ENCODE measurements around the gene GALNT17.

GALNT17 gene

DNA sequence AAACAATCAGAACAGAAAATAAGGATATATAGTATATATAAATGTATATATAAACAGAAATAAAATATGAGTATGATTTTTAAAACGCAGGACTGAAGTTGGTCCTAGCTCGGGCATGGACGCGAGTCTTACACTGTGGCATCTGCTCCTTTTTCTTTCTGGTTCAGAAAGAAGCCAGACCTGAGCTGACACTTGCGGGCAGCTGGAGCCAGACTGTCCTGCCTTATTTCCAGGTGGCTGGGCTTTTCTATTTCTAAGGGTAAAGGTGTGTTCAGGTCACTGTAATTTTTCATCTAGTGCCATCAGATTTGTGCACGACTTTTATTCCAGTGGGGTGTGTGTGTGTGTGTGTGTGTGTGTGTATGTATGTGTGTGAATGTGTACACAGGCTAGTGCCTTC lies 166.4 kb downstream of the GALNT17 start:
- Histone ChIP-seq H3K9ac (ENCODE audit: low read length) (no peak overlapping the region), H3K4me1 (ENCODE audit: control insufficient read depth, low read depth, low read length) (peaks cover 2% of the 10 kb centered on the region), H3K36me3 (ENCODE audit: control insufficient read depth, low read depth, low read length) (no peaks in the 10 kb centered on the region), H3K9me3 (ENCODE audit: control insufficient read depth, low read depth, low read length) (no peaks in the 10 kb centered on the region), H3K27ac (ENCODE audit: low read length) (no peak overlapping the region), H3K27me3 (ENCODE audit: control insufficient read depth, insufficient read depth, low read length) (no peaks in the 10 kb centered on the region), H3K4me3 (ENCODE audit: low read length) (no peak overlapping the region)

GRCh38 chr7:71300086-71300485 lies 168.1 kb downstream of the GALNT17 start:
- no peak overlapping the region for H3K9ac ChIP-seq (ENCODE audit: low read length)
- H3K4me3 ChIP-seq (ENCODE audit: low read length), result no peak overlapping the region
- no peak overlapping the region for H3K27ac ChIP-seq (ENCODE audit: low read length)
- H3K9me3 ChIP-seq (ENCODE audit: control insufficient read depth, low read depth, low read length), result no peaks in the 10 kb centered on the region
- no peaks in the 10 kb centered on the region for H3K27me3 ChIP-seq (ENCODE audit: control insufficient read depth, insufficient read depth, low read length)
- H3K36me3 ChIP-seq (ENCODE audit: control insufficient read depth, low read depth, low read length), result no peaks in the 10 kb centered on the region
- peaks cover 6% of the 10 kb centered on the region for H3K4me1 ChIP-seq (ENCODE audit: control insufficient read depth, low read depth, low read length)

GRCh38 chr7:71300603-71301002 lies 168.7 kb downstream of the GALNT17 start:
- Histone ChIP-seq H3K4me1 (ENCODE audit: control insufficient read depth, low read depth, low read length) (peaks cover 10% of the 10 kb centered on the region), H3K36me3 (ENCODE audit: control insufficient read depth, low read depth, low read length) (no peaks in the 10 kb centered on the region), H3K9ac (ENCODE audit: low read length) (no peak overlapping the region), H3K27ac (ENCODE audit: low read length) (no peak overlapping the region), H3K9me3 (ENCODE audit: control insufficient read depth, low read depth, low read length) (no peaks in the 10 kb centered on the region), H3K27me3 (ENCODE audit: control insufficient read depth, insufficient read depth, low read length) (no peaks in the 10 kb centered on the region), H3K4me3 (ENCODE audit: low read length) (no peak overlapping the region)

DNA sequence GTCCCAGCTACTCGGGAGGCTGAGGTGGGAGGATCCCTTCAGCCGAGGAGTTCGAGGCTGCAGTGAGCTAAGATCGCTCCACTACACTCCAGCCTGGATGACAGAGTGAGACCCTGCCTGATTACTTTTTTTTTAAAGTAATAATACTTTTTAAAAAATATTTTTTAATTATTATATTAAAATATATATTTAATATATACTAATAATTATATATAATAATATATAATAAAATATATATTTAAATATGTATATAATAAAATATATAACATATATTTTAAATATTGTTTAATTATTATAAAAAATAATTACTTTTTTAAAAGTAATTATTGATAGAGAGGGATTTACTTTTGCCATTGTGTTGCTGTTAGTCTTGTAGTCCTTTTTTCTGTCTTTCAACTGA lies 169.2 kb downstream of the GALNT17 start:
- H3K4me3 ChIP-seq (ENCODE audit: low read length), result no peak overlapping the region
- H3K27me3 ChIP-seq (ENCODE audit: control insufficient read depth, insufficient read depth, low read length), result no peaks in the 10 kb centered on the region
- H3K9ac ChIP-seq (ENCODE audit: low read length), result no peak overlapping the region
- H3K36me3 ChIP-seq (ENCODE audit: control insufficient read depth, low read depth, low read length), result no peaks in the 10 kb centered on the region
- peaks cover 10% of the 10 kb centered on the region for H3K4me1 ChIP-seq (ENCODE audit: control insufficient read depth, low read depth, low read length)
- H3K27ac ChIP-seq (ENCODE audit: low read length), result no peak overlapping the region
- no peaks in the 10 kb centered on the region for H3K9me3 ChIP-seq (ENCODE audit: control insufficient read depth, low read depth, low read length)

DNA sequence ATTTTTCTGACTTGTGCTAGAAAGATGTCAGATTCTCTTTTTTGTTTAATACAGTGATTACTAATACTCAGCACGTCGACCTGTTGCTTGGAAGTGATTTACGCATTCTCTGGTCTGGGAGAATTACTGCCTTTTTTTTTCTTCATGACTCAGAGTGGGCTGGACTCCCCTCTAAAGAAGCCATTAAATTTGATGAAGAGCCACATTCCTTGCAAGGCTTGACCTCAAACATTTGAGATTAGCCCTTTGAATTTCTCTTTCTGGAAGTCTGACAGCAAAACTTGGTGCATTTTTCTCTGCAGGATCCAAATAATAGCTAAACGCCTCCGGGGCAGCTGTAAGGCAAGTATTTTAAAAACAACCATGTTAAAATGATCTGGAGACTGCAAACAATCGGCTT lies 171.6 kb downstream of the GALNT17 start:
- H3K4me3 ChIP-seq (ENCODE audit: low read length), result no peak overlapping the region
- H3K27ac ChIP-seq (ENCODE audit: low read length), result no peak overlapping the region
- no peaks in the 10 kb centered on the region for H3K36me3 ChIP-seq (ENCODE audit: control insufficient read depth, low read depth, low read length)
- no peak overlapping the region for H3K9ac ChIP-seq (ENCODE audit: low read length)
- peaks cover 10% of the 10 kb centered on the region for H3K4me1 ChIP-seq (ENCODE audit: control insufficient read depth, low read depth, low read length)
- H3K27me3 ChIP-seq (ENCODE audit: control insufficient read depth, insufficient read depth, low read length), result no peaks in the 10 kb centered on the region
- no peaks in the 10 kb centered on the region for H3K9me3 ChIP-seq (ENCODE audit: control insufficient read depth, low read depth, low read length)

GRCh38 chr7:71308096-71308495 lies 176.2 kb downstream of the GALNT17 start:
- Histone ChIP-seq H3K27ac (ENCODE audit: low read length) (no peak overlapping the region), H3K4me1 (ENCODE audit: control insufficient read depth, low read depth, low read length) (peaks cover 10% of the 10 kb centered on the region), H3K9ac (ENCODE audit: low read length) (no peak overlapping the region), H3K4me3 (ENCODE audit: low read length) (no peak overlapping the region), H3K27me3 (ENCODE audit: control insufficient read depth, insufficient read depth, low read length) (no peaks in the 10 kb centered on the region), H3K9me3 (ENCODE audit: control insufficient read depth, low read depth, low read length) (no peaks in the 10 kb centered on the region), H3K36me3 (ENCODE audit: control insufficient read depth, low read depth, low read length) (no peaks in the 10 kb centered on the region)

GRCh38 chr7:71311576-71311975 lies 179.6 kb downstream of the GALNT17 start:
- Histone ChIP-seq H3K27ac (ENCODE audit: low read length) (no peak overlapping the region), H3K4me1 (ENCODE audit: control insufficient read depth, low read depth, low read length) (peaks cover 12% of the 10 kb centered on the region), H3K4me3 (ENCODE audit: low read length) (no peak overlapping the region), H3K9ac (ENCODE audit: low read length) (no peak overlapping the region), H3K36me3 (ENCODE audit: control insufficient read depth, low read depth, low read length) (no peaks in the 10 kb centered on the region), H3K27me3 (ENCODE audit: control insufficient read depth, insufficient read depth, low read length) (no peaks in the 10 kb centered on the region), H3K9me3 (ENCODE audit: control insufficient read depth, low read depth, low read length) (peaks cover 6% of the 10 kb centered on the region)

- H3K27ac ChIP-seq (ENCODE audit: low read length), result peak overlapping the region; percentile 5
- H3K9me3 ChIP-seq (ENCODE audit: control insufficient read depth, low read depth, low read length), result peaks cover 6% of the 10 kb centered on the region
- H3K27me3 ChIP-seq (ENCODE audit: control insufficient read depth, insufficient read depth, low read length), result no peaks in the 10 kb centered on the region
- H3K36me3 ChIP-seq (ENCODE audit: control insufficient read depth, low read depth, low read length), result no peaks in the 10 kb centered on the region
- H3K4me3 ChIP-seq (ENCODE audit: low read length), result no peak overlapping the region
- H3K9ac ChIP-seq (ENCODE audit: low read length), result peak overlapping the region; percentile 5
- peaks cover 12% of the 10 kb centered on the region for H3K4me1 ChIP-seq (ENCODE audit: control insufficient read depth, low read depth, low read length)
Observed at GRCh38 chr7:71312755-71313490, 181.0 kb downstream of the GALNT17 start.

- no peaks in the 10 kb centered on the region for H3K36me3 ChIP-seq (ENCODE audit: control insufficient read depth, low read depth, low read length)
- peak overlapping the region; percentile 5 for H3K9ac ChIP-seq (ENCODE audit: low read length)
- H3K4me3 ChIP-seq (ENCODE audit: low read length), result no peak overlapping the region
- H3K27ac ChIP-seq (ENCODE audit: low read length), result peak overlapping the region; percentile 5
- H3K9me3 ChIP-seq (ENCODE audit: control insufficient read depth, low read depth, low read length), result peaks cover 6% of the 10 kb centered on the region
- peaks cover 12% of the 10 kb centered on the region for H3K4me1 ChIP-seq (ENCODE audit: control insufficient read depth, low read depth, low read length)
- no peaks in the 10 kb centered on the region for H3K27me3 ChIP-seq (ENCODE audit: control insufficient read depth, insufficient read depth, low read length)
Observed at GRCh38 chr7:71313553-71313952, 181.6 kb downstream of the GALNT17 start.

DNA sequence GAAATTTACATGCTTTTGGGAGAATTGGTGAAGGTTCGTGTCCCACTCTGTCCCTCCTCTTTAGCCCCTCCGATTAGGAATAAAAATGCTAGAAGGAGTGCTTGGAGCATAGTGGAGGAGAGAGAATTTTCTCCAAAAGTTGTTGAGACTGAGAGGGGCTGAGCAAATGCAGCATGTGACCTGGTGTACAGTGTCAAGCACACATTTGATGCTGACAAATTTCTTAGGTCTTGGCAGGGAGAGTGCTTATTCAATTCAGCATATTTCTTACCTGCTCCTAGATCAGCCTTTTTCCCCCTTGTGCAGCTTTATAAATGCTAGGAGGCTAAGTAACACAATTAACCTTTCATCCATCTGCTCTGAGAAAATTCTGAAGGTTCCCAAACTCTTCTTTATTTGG lies 189.0 kb downstream of the GALNT17 start:
- no peaks in the 10 kb centered on the region for H3K36me3 ChIP-seq (ENCODE audit: control insufficient read depth, low read depth, low read length)
- peaks cover 12% of the 10 kb centered on the region for H3K4me1 ChIP-seq (ENCODE audit: control insufficient read depth, low read depth, low read length)
- no peaks in the 10 kb centered on the region for H3K27me3 ChIP-seq (ENCODE audit: control insufficient read depth, insufficient read depth, low read length)
- no peak overlapping the region for H3K4me3 ChIP-seq (ENCODE audit: low read length)
- no peak overlapping the region for H3K27ac ChIP-seq (ENCODE audit: low read length)
- H3K9ac ChIP-seq (ENCODE audit: low read length), result no peak overlapping the region
- no peaks in the 10 kb centered on the region for H3K9me3 ChIP-seq (ENCODE audit: control insufficient read depth, low read depth, low read length)

GRCh38 chr7:71322201-71322600 lies 190.3 kb downstream of the GALNT17 start:
- Histone ChIP-seq H3K36me3 (ENCODE audit: control insufficient read depth, low read depth, low read length) (no peaks in the 10 kb centered on the region), H3K27ac (ENCODE audit: low read length) (no peak overlapping the region), H3K9ac (ENCODE audit: low read length) (no peak overlapping the region), H3K9me3 (ENCODE audit: control insufficient read depth, low read depth, low read length) (no peaks in the 10 kb centered on the region), H3K4me3 (ENCODE audit: low read length) (no peak overlapping the region), H3K4me1 (ENCODE audit: control insufficient read depth, low read depth, low read length) (peaks cover 12% of the 10 kb centered on the region), H3K27me3 (ENCODE audit: control insufficient read depth, insufficient read depth, low read length) (no peaks in the 10 kb centered on the region)

DNA sequence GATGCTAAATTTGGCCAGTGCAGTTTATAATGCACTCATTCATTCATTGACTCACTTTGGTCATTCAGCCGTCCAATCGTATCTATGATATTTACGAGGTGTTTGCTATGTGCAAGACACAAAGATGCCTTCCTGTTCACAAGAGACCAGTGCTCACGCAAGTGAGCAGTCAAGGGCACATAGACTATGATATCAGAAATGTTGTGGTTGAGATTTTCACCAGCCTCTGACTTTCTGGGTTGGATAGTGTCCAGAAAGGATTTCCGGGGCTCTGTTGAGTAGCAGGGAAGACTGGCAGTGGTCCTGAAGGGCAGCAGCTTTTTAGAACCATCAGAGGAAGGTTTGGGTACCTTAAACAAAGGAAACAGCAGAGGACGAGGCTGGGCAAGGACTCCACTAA lies 191.8 kb downstream of the GALNT17 start:
- no peak overlapping the region for H3K4me3 ChIP-seq (ENCODE audit: low read length)
- peaks cover 15% of the 10 kb centered on the region for H3K4me1 ChIP-seq (ENCODE audit: control insufficient read depth, low read depth, low read length)
- H3K9me3 ChIP-seq (ENCODE audit: control insufficient read depth, low read depth, low read length), result no peaks in the 10 kb centered on the region
- H3K36me3 ChIP-seq (ENCODE audit: control insufficient read depth, low read depth, low read length), result no peaks in the 10 kb centered on the region
- H3K27ac ChIP-seq (ENCODE audit: low read length), result no peak overlapping the region
- H3K9ac ChIP-seq (ENCODE audit: low read length), result no peak overlapping the region
- H3K27me3 ChIP-seq (ENCODE audit: control insufficient read depth, insufficient read depth, low read length), result no peaks in the 10 kb centered on the region
